Left lobe of liver (tissue), 2 donors: ENCODE results near the gene ENDOG. TPM values are rescaled to one million over a fixed set of nuclear protein-coding genes. Genes with fewer than 3 reads are reported as not detected.
"Not testable (repeated sequence)": the region's sequence is repeated elsewhere in the genome, so short reads cannot be mapped to it uniquely, and the experiment has no call there.

Source experiments
- ATAC-seq: fragments of 200-7000 bp; cut with Tn5 transposase; one replicate; pipeline ENCODE4 v1.9.1; 2020; ENCODE audit warnings: mild to moderate bottlenecking, moderate library complexity
- DNase-seq: peaks from one replicate; pipeline ENCODE4 v3.0.0-alpha.2; 2020; ENCODE audit warnings: low spot score
- total RNA-seq: library from RNA; stranded (reverse); gene quantifications from one replicate; pipeline ENCODE4 v1.2.1, GENCODE V29; 2021
- donor health status: DM: no; HTN: no; CAD: no; lungs with moderate emphysema.
- donor health status: DM: no; HTN: yes; CAD: no.

ENDOG gene
- total RNA-seq, 1 donor from 2014 or later, result 53.0 TPM

DNA sequence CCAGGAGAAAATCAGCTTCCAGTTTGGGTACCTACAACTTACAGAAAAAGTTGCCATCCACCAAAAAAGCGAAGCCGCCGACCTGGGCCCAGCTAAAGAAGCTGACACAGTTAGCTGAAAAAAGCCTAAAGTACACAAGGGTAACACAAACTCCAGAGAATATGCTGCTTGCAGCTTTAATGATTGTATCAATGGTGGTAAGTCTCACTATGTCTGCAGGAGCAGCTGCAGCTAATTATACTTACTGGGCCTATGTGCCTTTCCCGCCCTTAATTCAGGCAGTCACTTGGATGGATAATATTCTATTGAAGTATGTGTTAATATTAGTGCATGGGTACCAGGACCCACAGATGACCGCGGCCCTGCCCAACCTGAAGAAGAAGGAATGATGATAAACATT lies 36.2 kb downstream of the ENDOG start:
- ATAC-seq, DNase-seq: not testable (repeated sequence)

DNA sequence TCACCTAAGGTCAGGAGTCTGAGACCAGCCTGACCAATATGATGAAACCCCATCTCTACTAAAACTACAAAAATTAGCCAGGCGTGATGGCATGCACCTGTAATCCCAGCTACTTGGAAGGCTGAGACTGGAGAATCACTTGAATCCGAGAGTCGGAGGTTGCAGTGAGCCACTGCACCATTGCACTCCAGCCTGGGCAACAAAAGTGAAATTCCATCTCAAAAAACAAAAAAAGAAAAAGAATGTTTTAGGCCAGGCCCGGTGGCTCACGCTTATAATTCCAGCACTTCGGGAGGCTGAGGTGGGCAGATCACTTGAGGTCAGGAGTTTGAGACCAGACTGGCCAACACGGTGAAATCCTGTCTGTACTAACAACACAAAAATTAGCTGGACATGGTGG lies 40.2 kb downstream of the ENDOG start:
- not testable (repeated sequence) for ATAC-seq, DNase-seq

DNA sequence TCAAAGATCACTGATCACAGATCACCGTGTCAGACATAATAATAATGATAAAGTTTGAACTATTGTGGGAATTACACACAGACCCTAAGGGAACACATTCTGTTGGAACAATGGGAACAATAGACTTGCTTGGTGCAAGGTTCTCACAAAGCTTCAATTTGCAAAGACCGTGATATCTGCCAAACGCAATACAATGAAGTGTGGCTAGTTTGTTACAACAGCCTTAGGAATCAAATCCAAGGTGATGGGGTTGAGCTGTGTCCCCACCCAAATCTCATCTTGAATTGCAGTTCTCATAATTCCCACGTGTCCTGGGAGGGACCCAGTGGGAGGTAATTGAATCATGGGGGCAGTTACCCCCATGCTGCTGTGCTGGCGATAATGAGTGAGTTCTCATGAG lies 42.6 kb downstream of the ENDOG start:
- DNase-seq, result no peak
- no peak for ATAC-seq

DNA sequence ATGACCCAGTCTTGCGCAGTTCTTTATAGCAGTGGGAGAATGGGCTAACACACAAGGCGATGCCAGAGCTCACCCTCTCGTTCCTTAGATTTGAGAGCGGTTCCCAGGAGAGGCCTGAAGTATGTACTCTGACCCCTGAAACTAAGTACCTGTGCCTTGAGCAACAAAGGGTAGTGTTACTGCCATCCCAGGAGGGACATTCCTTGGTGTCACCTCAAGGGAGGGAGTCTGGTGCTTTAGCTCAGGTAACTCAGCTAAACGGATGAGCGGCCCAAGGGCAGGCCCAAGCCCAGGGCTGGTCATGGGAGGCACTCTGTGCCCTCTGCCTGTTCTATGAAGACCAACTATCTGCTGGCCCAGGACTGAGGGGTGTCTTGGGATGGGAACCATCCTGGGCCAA lies 43.2 kb downstream of the ENDOG start:
- ATAC-seq, result no peak
- DNase-seq, result no peak

DNA sequence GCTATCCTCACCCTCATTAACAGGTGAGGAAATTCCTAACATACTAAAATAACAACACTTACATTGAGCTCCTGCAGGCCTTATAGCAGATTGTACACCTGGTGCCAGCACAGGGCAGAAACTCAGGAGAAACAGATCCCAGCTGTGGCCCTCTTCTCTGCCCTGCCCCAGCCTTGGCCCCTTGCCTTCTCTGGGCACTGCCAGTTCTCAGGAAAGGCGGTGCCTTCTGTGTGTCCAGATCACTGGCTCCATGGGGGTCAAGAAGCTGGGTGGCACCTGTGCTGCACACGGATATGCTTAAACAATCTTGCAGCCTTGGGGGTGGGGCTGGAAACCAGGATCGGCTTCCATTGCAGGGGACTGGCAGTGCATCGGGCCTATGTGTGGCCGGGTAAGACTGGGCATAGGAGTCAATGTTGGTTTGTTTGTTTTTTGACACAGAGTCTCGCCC lies 44.1 kb downstream of the ENDOG start:
- ATAC-seq, result peak; percentile 68
- peak; percentile 67 for DNase-seq

DNA sequence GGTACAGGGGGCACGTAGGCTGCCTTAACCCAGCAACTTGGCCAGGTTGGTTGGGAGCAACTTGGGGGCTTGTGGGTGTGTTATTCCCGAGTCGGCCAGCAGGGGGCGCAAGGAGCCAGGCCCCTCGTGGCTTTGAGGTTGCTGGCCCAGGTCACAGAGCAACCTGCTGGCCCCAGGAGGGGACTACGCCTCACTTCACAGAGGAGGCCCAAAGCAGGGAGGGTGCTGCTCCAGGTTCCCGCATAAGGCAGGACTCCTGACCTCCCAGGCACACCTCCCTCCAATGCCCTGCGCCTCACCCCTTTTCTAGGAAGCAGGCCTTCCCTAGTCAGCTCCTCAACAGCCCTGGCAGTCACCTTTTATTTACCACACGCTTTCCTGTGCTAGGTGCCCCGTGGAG lies 45.3 kb downstream of the ENDOG start:
- peak; percentile 92 for ATAC-seq
- peak; percentile 78 for DNase-seq

DNA sequence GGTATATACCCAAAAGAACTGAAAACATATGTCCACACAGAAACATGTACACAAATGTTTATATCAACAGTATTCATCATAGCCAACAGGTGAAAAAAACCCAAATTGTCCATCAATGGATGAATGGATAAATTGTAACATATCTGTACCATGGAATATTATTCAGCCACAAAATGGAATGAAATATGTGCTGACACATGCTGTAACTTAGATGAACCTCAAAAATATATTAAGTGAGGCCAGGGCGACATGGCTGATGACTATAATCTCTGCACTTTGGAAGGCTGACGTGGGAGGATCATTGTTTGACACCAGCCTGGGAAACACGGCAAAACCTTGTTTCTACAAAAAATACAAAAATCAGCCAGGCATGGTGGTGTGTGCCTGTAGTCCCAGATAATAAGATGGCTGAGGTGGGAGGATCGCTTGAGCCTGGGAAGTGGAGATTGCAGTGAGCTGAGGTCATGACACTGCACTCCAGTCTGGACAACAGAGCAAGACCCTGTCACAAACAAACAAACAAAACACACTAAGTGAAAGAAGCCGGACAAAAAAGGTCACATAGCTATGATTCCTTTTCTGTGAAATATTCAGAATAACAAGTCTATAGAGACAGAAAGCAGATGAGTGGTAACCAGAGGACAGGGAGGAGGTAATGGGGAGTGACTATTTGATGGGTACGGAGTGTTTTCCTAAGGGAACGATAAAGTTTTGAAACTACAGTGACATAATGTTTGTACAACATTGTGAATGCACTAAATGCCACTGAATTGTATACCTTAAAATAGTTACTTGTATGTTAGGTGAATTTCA lies 52.0 kb downstream of the ENDOG start:
- DNase-seq (no peak), ATAC-seq (no peak)

DNA sequence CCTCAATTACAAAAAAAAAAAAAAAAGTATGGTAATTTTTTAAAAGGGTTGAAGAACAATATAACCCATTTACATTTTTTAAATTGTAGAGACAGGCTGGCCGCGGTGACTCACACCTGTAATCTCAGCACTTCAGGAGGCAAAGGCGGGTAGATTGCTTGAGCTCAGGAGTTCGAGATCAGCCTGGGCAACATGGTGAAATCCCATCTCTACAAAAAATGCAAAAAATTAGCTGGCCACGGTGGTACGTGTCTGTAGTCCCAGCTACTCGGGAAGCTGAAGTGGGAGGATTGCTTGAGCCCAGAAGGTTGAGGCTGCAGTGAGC lies 52.6 kb downstream of the ENDOG start:
- not testable (repeated sequence) for DNase-seq

More for the DNA sequence above, 52.6 kb downstream of the ENDOG start:
- not testable (repeated sequence) for ATAC-seq

Other genes with a start within 250 kb of the ENDOG start
- gene DYNC2I2, start 161.7 kb upstream of the ENDOG start, total RNA-seq, result 24.1 TPM
- gene SET, start 129.3 kb upstream of the ENDOG start, total RNA-seq, result 69.3 TPM
- 7.6 TPM for gene PKN3, start 116.0 kb upstream of the ENDOG start, total RNA-seq
- 22.9 TPM for gene ZDHHC12, start 94.4 kb upstream of the ENDOG start, total RNA-seq
- 15.6 TPM for gene ZER1, start 46.6 kb upstream of the ENDOG start, total RNA-seq
- gene TBC1D13, start 31.2 kb upstream of the ENDOG start, total RNA-seq, result 14.1 TPM
- 36.7 TPM for gene SPOUT1, start 11.3 kb downstream of the ENDOG start, total RNA-seq
- gene KYAT1, start 63.5 kb downstream of the ENDOG start, total RNA-seq, result 9.6 TPM
- gene LRRC8A, start 63.6 kb downstream of the ENDOG start, total RNA-seq, result 11.0 TPM
- 70.8 TPM for gene PHYHD1, start 102.5 kb downstream of the ENDOG start, total RNA-seq
- 7.5 TPM for gene DOLK, start 129.1 kb downstream of the ENDOG start, total RNA-seq
- 11.4 TPM for gene NUP188, start 129.2 kb downstream of the ENDOG start, total RNA-seq
- gene SH3GLB2, start 209.8 kb downstream of the ENDOG start, total RNA-seq, result 31.3 TPM
- gene MIGA2, start 218.1 kb downstream of the ENDOG start, total RNA-seq, result 22.1 TPM